Embryonic facial prominence (tissue), 1 donor: ENCODE data around the gene BTG1.
"Not testable (repeated sequence)": the region's sequence is repeated elsewhere in the genome, so short reads cannot be mapped to it uniquely, and the experiment has no call there.

Source experiments
- DNase-seq: peaks from one replicate; pipeline ENCODE4 v3.0.0-alpha.2; 2016; ENCODE audit errors: extremely low spot score

BTG1 gene

GRCh38 chr12:92098594-92099380 is 46.9 kb downstream of the BTG1 start:
- DNase-seq = no peak

DNA sequence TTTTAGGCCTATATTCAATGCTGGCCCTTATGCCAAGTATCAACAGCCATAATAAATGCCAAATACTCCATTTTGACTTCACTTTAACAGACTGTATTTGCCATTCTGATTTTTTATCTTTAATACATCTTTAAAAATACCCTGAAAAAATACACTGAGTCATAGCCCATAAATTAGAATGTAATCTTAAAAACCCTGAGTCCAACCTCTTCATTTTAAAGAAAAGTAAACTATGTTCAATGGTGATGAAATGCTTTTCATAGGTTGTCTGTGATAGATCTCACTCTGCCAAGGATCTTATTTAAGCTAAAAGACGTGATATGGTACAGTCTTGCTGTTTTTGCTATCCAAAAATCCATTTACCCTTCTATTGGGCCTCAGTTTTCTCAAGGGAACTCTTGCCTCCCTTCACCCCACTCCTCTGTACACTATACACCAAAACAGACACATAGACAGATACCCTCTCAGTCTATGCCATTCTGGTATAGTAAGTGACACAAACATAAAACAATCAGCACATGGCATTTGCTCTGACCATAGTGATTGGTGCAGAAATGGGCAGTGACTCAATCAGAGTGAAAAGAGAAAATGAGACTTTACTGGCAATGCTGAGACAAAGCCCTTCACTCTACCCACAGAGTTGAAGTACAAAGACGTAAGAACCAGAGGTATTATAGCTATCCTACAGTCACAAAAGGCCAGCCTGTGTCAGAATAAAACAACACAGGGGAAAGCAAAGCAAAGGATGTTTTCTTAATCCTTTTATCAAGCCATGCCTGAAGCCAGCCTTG is 49.1 kb downstream of the BTG1 start:
- no peak for DNase-seq

DNA sequence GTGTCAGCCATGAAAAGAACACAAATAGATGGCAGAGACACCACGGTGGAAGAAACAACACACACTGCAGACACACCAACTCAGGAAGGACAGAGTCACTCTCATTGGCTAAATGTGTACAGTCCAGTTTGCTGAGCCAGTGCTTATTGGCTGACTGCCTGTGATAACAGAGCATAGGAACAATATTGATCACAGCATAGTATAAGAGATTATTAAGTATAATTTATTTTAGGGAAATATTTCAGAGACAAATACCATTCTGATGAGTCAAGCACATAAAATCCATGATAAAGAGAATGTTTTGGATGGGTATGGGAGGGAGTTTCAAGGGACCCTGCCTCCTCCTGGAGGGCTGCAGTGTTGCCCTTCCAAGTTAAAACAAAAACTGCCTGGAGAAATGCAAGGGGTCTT is 50.9 kb downstream of the BTG1 start:
- no peak for DNase-seq

- not testable (repeated sequence) for DNase-seq
Measured at GRCh38 chr12:92094301-92094700, 51.3 kb downstream of the BTG1 start.
